A549 (cell line): ENCODE measurements around the gene TMEM108.

Experiments used
- CHD4 ChIP-seq: fragments of 200-600 bp; sonication (generic); IDR thresholded peaks from 2 replicates; pipeline ENCODE4 v1.6.1; 2016; ENCODE audit warnings: antibody characterized with exemption, mild to moderate bottlenecking, borderline replicate concordance
- EP300 ChIP-seq, 2 experiments: fragments of >200 bp; sonication (Bioruptor Twin); formaldehyde crosslinking; IDR thresholded peaks; 2 replicates in 1 of 2; 3 replicates in 1 of 2; pipeline ENCODE4 v1.6.1; 2016 to 2017
- JUNB ChIP-seq: fragments of >200 bp; sonication (Bioruptor Twin); formaldehyde crosslinking; IDR thresholded peaks from 2 replicates; pipeline ENCODE4 v1.6.1; 2016
- PHF8 ChIP-seq: fragments of 200-600 bp; sonication (generic); IDR thresholded peaks from 2 replicates; pipeline ENCODE4 v1.6.1; 2016; ENCODE audit warnings: low read depth, mild to moderate bottlenecking, antibody characterized with exemption, moderate library complexity, borderline replicate concordance
- POLR2A ChIP-seq: IDR thresholded peaks from 2 replicates; pipeline ENCODE4 v1.6.1; 2012; ENCODE audit warnings: mild to moderate bottlenecking, low read length
- RAD21 ChIP-seq, 2 experiments: fragments of >200 bp in 1 of 2; sonication (Bioruptor Twin) in 1 of 2; formaldehyde crosslinking in 1 of 2; IDR thresholded peaks in 1 of 2; conservative IDR thresholded peaks in 1 of 2; 2 replicates in 1 of 2; 3 replicates in 1 of 2; pipeline ENCODE4 v1.6.1; 2012 to 2018; ENCODE audit warnings: inconsistent platforms in 1 of 2
- TF ChIP-seq, protein P1 (sequence below): fragments of >200 bp; sonication (Bioruptor Twin); formaldehyde crosslinking; IDR thresholded peaks from 3 replicates; pipeline ENCODE4 v1.5.1; 2016

DNA sequence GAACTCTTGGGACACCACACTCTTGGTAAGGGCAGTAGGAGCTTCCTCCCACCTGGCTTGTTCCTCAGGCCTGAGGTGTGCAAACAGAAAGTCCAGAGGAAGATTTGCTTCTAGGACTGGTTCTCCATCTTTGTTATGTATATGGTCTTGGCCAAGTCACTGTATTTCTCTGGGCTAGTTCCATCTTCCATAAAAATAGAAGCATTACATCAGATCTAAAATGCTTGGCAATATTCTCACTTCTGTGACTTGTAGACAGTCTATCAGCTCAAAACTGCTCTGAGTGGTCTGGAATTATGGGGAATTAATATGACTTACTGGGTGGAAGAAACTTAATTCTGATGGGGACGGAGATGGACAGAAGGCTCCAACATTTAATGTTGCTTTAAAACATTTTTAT is 55.2 kb downstream of the TMEM108 start:
- no peak for TF ChIP-seq POLR2A
- TF ChIP-seq, protein P1, sequence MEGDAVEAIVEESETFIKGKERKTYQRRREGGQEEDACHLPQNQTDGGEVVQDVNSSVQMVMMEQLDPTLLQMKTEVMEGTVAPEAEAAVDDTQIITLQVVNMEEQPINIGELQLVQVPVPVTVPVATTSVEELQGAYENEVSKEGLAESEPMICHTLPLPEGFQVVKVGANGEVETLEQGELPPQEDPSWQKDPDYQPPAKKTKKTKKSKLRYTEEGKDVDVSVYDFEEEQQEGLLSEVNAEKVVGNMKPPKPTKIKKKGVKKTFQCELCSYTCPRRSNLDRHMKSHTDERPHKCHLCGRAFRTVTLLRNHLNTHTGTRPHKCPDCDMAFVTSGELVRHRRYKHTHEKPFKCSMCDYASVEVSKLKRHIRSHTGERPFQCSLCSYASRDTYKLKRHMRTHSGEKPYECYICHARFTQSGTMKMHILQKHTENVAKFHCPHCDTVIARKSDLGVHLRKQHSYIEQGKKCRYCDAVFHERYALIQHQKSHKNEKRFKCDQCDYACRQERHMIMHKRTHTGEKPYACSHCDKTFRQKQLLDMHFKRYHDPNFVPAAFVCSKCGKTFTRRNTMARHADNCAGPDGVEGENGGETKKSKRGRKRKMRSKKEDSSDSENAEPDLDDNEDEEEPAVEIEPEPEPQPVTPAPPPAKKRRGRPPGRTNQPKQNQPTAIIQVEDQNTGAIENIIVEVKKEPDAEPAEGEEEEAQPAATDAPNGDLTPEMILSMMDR = no peak
- TF ChIP-seq CHD4 = no peak
- TF ChIP-seq PHF8 = no peak
- no peak for TF ChIP-seq EP300 (IDR thresholded peaks at IDR 0.05)
- TF ChIP-seq RAD21 (conservative IDR thresholded peaks at IDR 0.05 in 1 of 2, IDR thresholded peaks at IDR 0.05 in 1 of 2) = no peak
- TF ChIP-seq JUNB = no peak
